ENCODE results near the gene TPST2. TPM values are rescaled to one million over a fixed set of nuclear protein-coding genes. Genes with fewer than 3 reads are reported as not detected.

The TPST2 gene
- total RNA-seq, 1 experiment from 2014 or later = 11.8 TPM

DNA sequence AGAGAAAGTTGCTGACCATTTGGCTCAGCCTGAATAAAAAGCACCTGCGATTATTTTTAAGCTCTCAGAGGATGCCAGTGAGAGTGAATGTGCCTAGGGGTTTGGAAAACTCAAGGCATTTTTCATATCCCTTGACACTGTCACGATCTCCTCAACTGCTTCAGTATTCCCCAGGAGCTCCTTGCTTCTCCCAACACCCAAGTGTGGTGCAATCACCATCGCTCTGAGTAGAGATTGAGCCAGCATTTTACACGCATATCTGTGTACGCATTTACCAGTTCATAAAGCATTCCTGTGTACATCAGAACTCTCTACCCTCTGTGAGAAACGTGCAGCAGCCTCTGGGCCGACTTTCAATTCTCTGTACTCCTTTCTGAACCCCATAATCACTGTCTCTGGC lies 104.9 kb downstream of the TPST2 start:
- Histone ChIP-seq H3K36me3 (ENCODE audit: control insufficient read depth in 1 of 2, insufficient read depth in 2 of 2, low read length in 2 of 2) (peaks cover 21 to 30% of the 10 kb centered on the region in 2 experiments; a peak in 3 of 4 replicates), H4K20me1 (ENCODE audit: insufficient read depth) (no peaks in the 10 kb centered on the region), H2AFZ (ENCODE audit: low read depth, low read length, poor library complexity, severe bottlenecking) (no peak overlapping the region), H3K4me1 (ENCODE audit: control insufficient read depth in 1 of 2, insufficient read depth in 2 of 2, low read length in 2 of 2) (peaks cover 10 to 15% of the 10 kb centered on the region in 2 experiments), H3K9me2 (ENCODE audit: insufficient read depth) (no peaks in the 10 kb centered on the region), H3K9ac (ENCODE audit: low read length) (peak overlapping the region; percentile 93), H3K4me2 (ENCODE audit: low read length) (peak overlapping the region; percentile 79), H3K79me2 (ENCODE audit: insufficient read depth, low read length) (peaks cover 70% of the 10 kb centered on the region), H3K27ac (ENCODE audit: low read depth, low read length) (no peak overlapping the region), H3K9me3 (ENCODE audit: control insufficient read depth in 1 of 2, insufficient read depth in 1 of 2, low read depth in 1 of 2, low read length in 2 of 2) (no peaks in the 10 kb centered on the region), H3K4me3 (replicated peaks in 1 of 2; ENCODE audit: low read depth in 1 of 2, low read length in 2 of 2) (peak overlapping the region; percentile 78 to 95), H3K27me3 (ENCODE audit: insufficient read depth, low read length) (no peaks in the 10 kb centered on the region)
- no TSS peak for BruUV-seq (replicated peaks)
- ChIA-PET RAD21 (ENCODE audit: low non-redundant PET in 1 of 2, low total read pairs in 2 of 2, uncharacterized antibody in 2 of 2, unreplicated experiment in 2 of 2) (no interaction called here), CTCF (interaction anchor here (1.6 to 2.1 kb wide), 2 partner anchors 17 to 118 kb away, joined by 6 to 7 read pairs; no protein-coding TSS in a partner anchor), POLR2A (no interaction called here)
- intact Hi-C loops (cut with micrococcal nuclease) = no loop called here
- no peak for TF ChIP-seq SRF (IDR thresholded peaks at IDR 0.05; ENCODE audit: low read depth)
- TF ChIP-seq POLR2AphosphoS5 (IDR thresholded peaks at IDR 0.05; ENCODE audit: low read depth, low read length) = no peak
- TF ChIP-seq SIN3A (IDR thresholded peaks at IDR 0.05; ENCODE audit: low read depth) = no peak
- TF ChIP-seq POLR2A (IDR thresholded peaks at IDR 0.05; ENCODE audit: borderline replicate concordance, extremely low read depth, insufficient read depth, insufficient read length) = no peak
- TF ChIP-seq, protein P1, sequence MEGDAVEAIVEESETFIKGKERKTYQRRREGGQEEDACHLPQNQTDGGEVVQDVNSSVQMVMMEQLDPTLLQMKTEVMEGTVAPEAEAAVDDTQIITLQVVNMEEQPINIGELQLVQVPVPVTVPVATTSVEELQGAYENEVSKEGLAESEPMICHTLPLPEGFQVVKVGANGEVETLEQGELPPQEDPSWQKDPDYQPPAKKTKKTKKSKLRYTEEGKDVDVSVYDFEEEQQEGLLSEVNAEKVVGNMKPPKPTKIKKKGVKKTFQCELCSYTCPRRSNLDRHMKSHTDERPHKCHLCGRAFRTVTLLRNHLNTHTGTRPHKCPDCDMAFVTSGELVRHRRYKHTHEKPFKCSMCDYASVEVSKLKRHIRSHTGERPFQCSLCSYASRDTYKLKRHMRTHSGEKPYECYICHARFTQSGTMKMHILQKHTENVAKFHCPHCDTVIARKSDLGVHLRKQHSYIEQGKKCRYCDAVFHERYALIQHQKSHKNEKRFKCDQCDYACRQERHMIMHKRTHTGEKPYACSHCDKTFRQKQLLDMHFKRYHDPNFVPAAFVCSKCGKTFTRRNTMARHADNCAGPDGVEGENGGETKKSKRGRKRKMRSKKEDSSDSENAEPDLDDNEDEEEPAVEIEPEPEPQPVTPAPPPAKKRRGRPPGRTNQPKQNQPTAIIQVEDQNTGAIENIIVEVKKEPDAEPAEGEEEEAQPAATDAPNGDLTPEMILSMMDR (IDR thresholded peaks at IDR 0.05 in 2 of 3, conservative IDR thresholded peaks at IDR 0.05 in 1 of 3; ENCODE audit: borderline replicate concordance in 1 of 3, insufficient read depth in 1 of 3, low read depth in 2 of 3, low read length in 2 of 3) = no peak
- no peak for TF ChIP-seq ZFX (IDR thresholded peaks at IDR 0.05)
- TF ChIP-seq TCF7L2 (IDR thresholded peaks at IDR 0.05; ENCODE audit: borderline replicate concordance, extremely low read depth, insufficient read depth, insufficient read length) = no peak
- TF ChIP-seq, protein P2, sequence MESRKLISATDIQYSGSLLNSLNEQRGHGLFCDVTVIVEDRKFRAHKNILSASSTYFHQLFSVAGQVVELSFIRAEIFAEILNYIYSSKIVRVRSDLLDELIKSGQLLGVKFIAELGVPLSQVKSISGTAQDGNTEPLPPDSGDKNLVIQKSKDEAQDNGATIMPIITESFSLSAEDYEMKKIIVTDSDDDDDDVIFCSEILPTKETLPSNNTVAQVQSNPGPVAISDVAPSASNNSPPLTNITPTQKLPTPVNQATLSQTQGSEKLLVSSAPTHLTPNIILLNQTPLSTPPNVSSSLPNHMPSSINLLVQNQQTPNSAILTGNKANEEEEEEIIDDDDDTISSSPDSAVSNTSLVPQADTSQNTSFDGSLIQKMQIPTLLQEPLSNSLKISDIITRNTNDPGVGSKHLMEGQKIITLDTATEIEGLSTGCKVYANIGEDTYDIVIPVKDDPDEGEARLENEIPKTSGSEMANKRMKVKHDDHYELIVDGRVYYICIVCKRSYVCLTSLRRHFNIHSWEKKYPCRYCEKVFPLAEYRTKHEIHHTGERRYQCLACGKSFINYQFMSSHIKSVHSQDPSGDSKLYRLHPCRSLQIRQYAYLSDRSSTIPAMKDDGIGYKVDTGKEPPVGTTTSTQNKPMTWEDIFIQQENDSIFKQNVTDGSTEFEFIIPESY (IDR thresholded peaks at IDR 0.05; ENCODE audit: extremely low read depth, insufficient replicate concordance, low read length) = no peak
- no peak for TF ChIP-seq YY1 (IDR thresholded peaks at IDR 0.05; ENCODE audit: extremely low read depth, insufficient replicate concordance, low read depth, low read length)
- no peak for TF ChIP-seq JUND (IDR thresholded peaks at IDR 0.05)
- no peak for TF ChIP-seq RAD21 (IDR thresholded peaks at IDR 0.05; ENCODE audit: low read depth)
- no peak for TF ChIP-seq CEBPB (IDR thresholded peaks at IDR 0.05; ENCODE audit: low read depth)
- no peak for TF ChIP-seq SP1 (IDR thresholded peaks at IDR 0.05; ENCODE audit: low read depth)
- TF ChIP-seq, protein P3, sequence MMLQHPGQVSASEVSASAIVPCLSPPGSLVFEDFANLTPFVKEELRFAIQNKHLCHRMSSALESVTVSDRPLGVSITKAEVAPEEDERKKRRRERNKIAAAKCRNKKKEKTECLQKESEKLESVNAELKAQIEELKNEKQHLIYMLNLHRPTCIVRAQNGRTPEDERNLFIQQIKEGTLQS (IDR thresholded peaks at IDR 0.05) = no peak
- TF ChIP-seq, protein P4, sequence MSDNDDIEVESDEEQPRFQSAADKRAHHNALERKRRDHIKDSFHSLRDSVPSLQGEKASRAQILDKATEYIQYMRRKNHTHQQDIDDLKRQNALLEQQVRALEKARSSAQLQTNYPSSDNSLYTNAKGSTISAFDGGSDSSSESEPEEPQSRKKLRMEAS (IDR thresholded peaks at IDR 0.05) = no peak
- TF ChIP-seq ELF1 (IDR thresholded peaks at IDR 0.05; ENCODE audit: borderline replicate concordance, low read depth) = no peak
- DNase-seq (ENCODE audit: low read depth, low spot score) (no peak), ATAC-seq (no peak)

Data from HCT116 (cell line).